Brain microvascular endothelial cell (primary cell): ENCODE results near the gene ZNF25.

Experiments used
- DNase-seq: peaks from one replicate; pipeline ENCODE4 v3.0.0-alpha.2; 2020
- H3K27ac ChIP-seq: fragments of 250-450 bp; sonication (Bioruptor Pico); 2 replicates; pipeline ENCODE4 v1.5.1; 2020; ENCODE audit warnings: mild to moderate bottlenecking, moderate library complexity
- H3K27me3 ChIP-seq: fragments of 250-450 bp; sonication (Bioruptor Pico); replicated peaks from 2 replicates; pipeline ENCODE4 v1.5.1; 2020; ENCODE audit warnings: mild to moderate bottlenecking
- H3K36me3 ChIP-seq: fragments of 250-450 bp; sonication (Bioruptor Pico); replicated peaks from 2 replicates; pipeline ENCODE4 v1.5.1; 2020; ENCODE audit warnings: mild to moderate bottlenecking
- H3K4me3 ChIP-seq: 2 replicates; pipeline ENCODE4 v1.5.1; 2011; ENCODE audit warnings: low read depth, mild to moderate bottlenecking, control low read depth, low read length, moderate library complexity
- CTCF ChIP-seq: IDR thresholded peaks from 2 replicates; pipeline ENCODE4 v1.5.1; 2011; ENCODE audit warnings: low read depth, mild to moderate bottlenecking, moderate library complexity, low read length, control low read depth, inconsistent platforms; ENCODE audit errors: missing control alignments
- in situ Hi-C: cut with HindIII; loops from 2 replicates; pipeline ENCODE4 v1.10.0; 2017; ENCODE audit warnings: low sequenced_read_pairs, low pct_ligation_motif_present

ZNF25 gene

GRCh38 chr10:37952926-37953325 is 23.5 kb downstream of the ZNF25 start:
- Histone ChIP-seq H3K4me3 (no peak overlapping the region), H3K36me3 (peaks cover 35% of the 10 kb centered on the region), H3K27me3 (no peaks in the 10 kb centered on the region), H3K27ac (no peak overlapping the region)
- TF ChIP-seq CTCF, result no peak
- DNase-seq, result no peak
- in situ Hi-C loops, result no loop called here

- H3K4me3 ChIP-seq, result no peak overlapping the region
- peaks cover 35% of the 10 kb centered on the region for H3K36me3 ChIP-seq
- in situ Hi-C loops, result no loop called here
- DNase-seq, result no peak
- TF ChIP-seq CTCF, result no peak
- H3K27ac ChIP-seq, result no peak overlapping the region
- no peaks in the 10 kb centered on the region for H3K27me3 ChIP-seq
These were observed 24.2 kb downstream of the ZNF25 start for GRCh38 chr10:37952043-37952755.

- H3K36me3 ChIP-seq, result peaks cover 20% of the 10 kb centered on the region
- no peak for DNase-seq
- H3K4me3 ChIP-seq, result no peak overlapping the region
- no peak overlapping the region for H3K27ac ChIP-seq
- in situ Hi-C loops, result no loop called here
- no peaks in the 10 kb centered on the region for H3K27me3 ChIP-seq
- no peak for TF ChIP-seq CTCF
These were observed 28.2 kb downstream of the ZNF25 start for GRCh38 chr10:37948210-37948609.

GRCh38 chr10:37947526-37947925 is 28.9 kb downstream of the ZNF25 start:
- no peak for DNase-seq
- Histone ChIP-seq H3K36me3 (peaks cover 13% of the 10 kb centered on the region), H3K27me3 (no peaks in the 10 kb centered on the region), H3K4me3 (no peak overlapping the region), H3K27ac (no peak overlapping the region)
- TF ChIP-seq CTCF, result no peak
- in situ Hi-C loops, result no loop called here

GRCh38 chr10:37937864-37938263 is 38.6 kb downstream of the ZNF25 start:
- Histone ChIP-seq H3K27me3 (no peaks in the 10 kb centered on the region), H3K4me3 (no peak overlapping the region), H3K27ac (no peak overlapping the region), H3K36me3 (no peaks in the 10 kb centered on the region)
- no peak for TF ChIP-seq CTCF
- in situ Hi-C loops, result no loop called here
- no peak for DNase-seq

GRCh38 chr10:37934791-37935190 is 41.7 kb downstream of the ZNF25 start:
- no peak overlapping the region for H3K27ac ChIP-seq
- in situ Hi-C loops, result no loop called here
- H3K36me3 ChIP-seq, result no peaks in the 10 kb centered on the region
- no peak overlapping the region for H3K4me3 ChIP-seq
- no peaks in the 10 kb centered on the region for H3K27me3 ChIP-seq
- no peak for TF ChIP-seq CTCF
- no peak for DNase-seq
